ENCODE measurements around the gene FOXN3. TPM values are rescaled to one million over a fixed set of nuclear protein-coding genes. Genes with fewer than 3 reads are reported as not detected.

FOXN3 gene
- total RNA-seq, 1 experiment from 2014 or later, result 125 TPM

DNA sequence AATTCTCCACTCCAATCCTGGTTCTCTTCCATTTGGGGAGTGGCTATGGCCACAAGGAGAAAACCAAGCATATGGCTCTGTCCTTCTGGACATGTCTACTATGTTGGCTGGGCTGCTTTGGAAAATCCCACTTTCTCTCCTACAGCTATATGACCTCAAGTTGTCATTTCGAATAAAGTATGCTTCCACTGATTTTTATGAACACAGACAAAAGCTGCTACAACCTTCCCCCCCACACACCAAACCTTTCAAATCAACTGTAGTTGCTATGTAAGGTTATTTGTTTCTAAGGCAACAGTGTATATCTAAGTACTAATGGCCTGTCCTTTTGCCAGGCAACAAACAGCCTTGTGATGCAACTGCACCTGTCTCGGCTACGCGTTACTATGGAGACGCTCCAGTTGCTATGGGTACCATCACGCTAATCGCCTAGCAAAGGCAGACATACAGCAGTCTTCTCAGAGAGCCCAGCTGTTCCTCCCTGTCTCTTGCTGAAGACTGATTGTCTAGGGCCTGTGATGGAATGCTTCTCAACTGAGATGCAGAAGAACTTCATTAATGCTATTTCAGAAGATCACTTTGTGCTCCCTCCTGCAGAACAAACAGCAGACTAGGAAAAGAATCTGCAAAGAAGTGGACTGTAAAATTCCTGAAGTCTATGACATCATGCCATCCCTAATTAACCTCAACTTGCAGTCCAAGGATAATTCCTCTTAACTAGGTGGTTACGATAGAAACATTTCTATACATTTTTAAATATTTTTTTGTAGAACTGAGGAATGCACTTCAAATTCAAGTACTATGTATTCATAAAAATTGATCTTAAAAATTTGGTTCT, 67.6 kb downstream of the FOXN3 start:
- H3K36me3 Mint-ChIP-seq (ENCODE audit: insufficient read depth in 1 of 3, low read depth in 3 of 3), result peaks cover 47 to 58% (median 49%) of the 10 kb centered on the region in 3 experiments

More for the DNA sequence above, 67.6 kb downstream of the FOXN3 start:
- Histone ChIP-seq H3K23me2 (ENCODE audit: insufficient read length, low read depth, low read length, poor library complexity, severe bottlenecking) (no peaks in the 10 kb centered on the region), H2AFZ (ENCODE audit: low read length) (no peak overlapping the region), H3K4me1 (ENCODE audit: insufficient read depth, low read length) (peaks cover 38% of the 10 kb centered on the region), H4K20me1 (ENCODE audit: control insufficient read depth, insufficient read depth, insufficient read length) (no peaks in the 10 kb centered on the region), H2BK15ac (ENCODE audit: low read depth, low read length) (no peak overlapping the region), H2BK12ac (ENCODE audit: insufficient read length, low read depth, low read length) (no peak overlapping the region), H3K9ac (ENCODE audit: extremely low read depth, insufficient read length, low read length) (no peak overlapping the region), H3T11ph (ENCODE audit: low read length) (peak overlapping the region; percentile 75), H2BK5ac (ENCODE audit: insufficient read length, low read length) (no peak overlapping the region), H2AK5ac (ENCODE audit: insufficient read length, low read length) (no peak overlapping the region), H3K23ac (ENCODE audit: insufficient read length, low read depth, low read length) (no peak overlapping the region), H3K14ac (ENCODE audit: insufficient read depth, low read length) (peak overlapping the region; percentile 70; the same call in 1 of the 2 replicates), H3K9me3 (ENCODE audit: control insufficient read depth, low read depth, low read length) (no peaks in the 10 kb centered on the region), H4K91ac (ENCODE audit: insufficient read length, low read depth, low read length) (no peak overlapping the region), H4K5ac (ENCODE audit: insufficient read length, low read depth, low read length) (no peak overlapping the region), H3K4ac (ENCODE audit: low read depth, low read length) (peak overlapping the region; percentile 86; the same call in 1 of the 2 replicates), H2BK120ac (ENCODE audit: low read depth, low read length, poor library complexity, severe bottlenecking) (no peak overlapping the region), H4K8ac (replicated peaks; ENCODE audit: insufficient read length, low read depth, low read length) (no peak overlapping the region), H3K79me1 (ENCODE audit: insufficient read depth, low read depth, low read length, poor library complexity, severe bottlenecking) (peaks cover 4% of the 10 kb centered on the region), H3K27me3 (ENCODE audit: insufficient read depth, low read length) (no peaks in the 10 kb centered on the region), H3K18ac (ENCODE audit: insufficient read length, low read depth, low read length) (peak overlapping the region; percentile 63), H3K27ac (ENCODE audit: insufficient read length, low read depth, low read length) (peak overlapping the region; percentile 36), H3K4me2 (ENCODE audit: insufficient read depth, insufficient read length, low read length) (no peak overlapping the region), H3K56ac (ENCODE audit: insufficient read length, low read depth, low read length) (no peak overlapping the region), H3K79me2 (ENCODE audit: insufficient read depth, low read length) (peaks cover 13% of the 10 kb centered on the region; the same call in 1 of the 2 replicates), H2BK20ac (ENCODE audit: low read depth, low read length, poor library complexity, severe bottlenecking) (no peak overlapping the region)
- Mint-ChIP-seq H3K27me3 (ENCODE audit: low read depth) (no peaks in the 10 kb centered on the region), H3K4me1 (peaks cover 63 to 64% of the 10 kb centered on the region in 2 experiments), H3K9me3 (no peaks in the 10 kb centered on the region), H3K4me3 (peak overlapping the region in 1 of 2 experiments; percentile 22; a peak in 2 of 5 replicates), H3K27ac (peak overlapping the region; percentile 25 to 65 (median 62))
- WGBS (ENCODE audit: extremely low coverage, insufficient read length, low lambda C conversion rate), result no CpG with 5 or more reads among the region's 8 CpGs
- peak; percentile 79 for DNase-seq
- TF ChIP-seq, protein P1, sequence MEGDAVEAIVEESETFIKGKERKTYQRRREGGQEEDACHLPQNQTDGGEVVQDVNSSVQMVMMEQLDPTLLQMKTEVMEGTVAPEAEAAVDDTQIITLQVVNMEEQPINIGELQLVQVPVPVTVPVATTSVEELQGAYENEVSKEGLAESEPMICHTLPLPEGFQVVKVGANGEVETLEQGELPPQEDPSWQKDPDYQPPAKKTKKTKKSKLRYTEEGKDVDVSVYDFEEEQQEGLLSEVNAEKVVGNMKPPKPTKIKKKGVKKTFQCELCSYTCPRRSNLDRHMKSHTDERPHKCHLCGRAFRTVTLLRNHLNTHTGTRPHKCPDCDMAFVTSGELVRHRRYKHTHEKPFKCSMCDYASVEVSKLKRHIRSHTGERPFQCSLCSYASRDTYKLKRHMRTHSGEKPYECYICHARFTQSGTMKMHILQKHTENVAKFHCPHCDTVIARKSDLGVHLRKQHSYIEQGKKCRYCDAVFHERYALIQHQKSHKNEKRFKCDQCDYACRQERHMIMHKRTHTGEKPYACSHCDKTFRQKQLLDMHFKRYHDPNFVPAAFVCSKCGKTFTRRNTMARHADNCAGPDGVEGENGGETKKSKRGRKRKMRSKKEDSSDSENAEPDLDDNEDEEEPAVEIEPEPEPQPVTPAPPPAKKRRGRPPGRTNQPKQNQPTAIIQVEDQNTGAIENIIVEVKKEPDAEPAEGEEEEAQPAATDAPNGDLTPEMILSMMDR (conservative IDR thresholded peaks at IDR 0.05), result no peak
